Suprapubic skin (tissue), 3 donors: Measurements from ENCODE around the gene AHSA1.

Experiments
- CTCF ChIP-seq, 2 donors: fragments of 200-600 bp in 1 of 2; fragments of 450-650 bp in 1 of 2; sonication (generic) in 1 of 2; IDR thresholded peaks; one replicate each; pipeline ENCODE4 v1.5.1; 2016 to 2019; ENCODE audit warnings: antibody characterized with exemption in 2 of 2, mild to moderate bottlenecking in 1 of 2, moderate library complexity in 1 of 2
- POLR2AphosphoS5 ChIP-seq, 3 donors: sonication (generic); formaldehyde crosslinking; IDR thresholded peaks; one replicate each; pipeline ENCODE4 v1.6.1; 2017; ENCODE audit warnings: antibody characterized with exemption in 3 of 3

GRCh38 chr14:77508876-77509275 is 51.0 kb downstream of the AHSA1 start:
- TF ChIP-seq CTCF (IDR thresholded peaks at IDR 0.05) (no peak), POLR2AphosphoS5 (IDR thresholded peaks at IDR 0.05) (no peak)
